HG03175 (cell line): ENCODE data around the gene SMYD3.

ENCODE experiments used
- ATAC-seq: cut with Tn5 transposase; IDR thresholded peaks from one replicate; pipeline ENCODE4 v1.9.1; 2021; ENCODE audit warnings: mild to moderate bottlenecking, moderate library complexity; ENCODE audit not compliant: unreplicated experiment

The SMYD3 gene

GRCh38 chr1:245937316-245938045 lies 569.6 kb downstream of the SMYD3 start:
- ATAC-seq = no peak

GRCh38 chr1:245934409-245934808 lies 572.7 kb downstream of the SMYD3 start:
- ATAC-seq = no peak

- ATAC-seq = no peak
These were observed 573.5 kb downstream of the SMYD3 start for GRCh38 chr1:245933431-245934045.

- ATAC-seq = no peak
These were observed 574.6 kb downstream of the SMYD3 start for GRCh38 chr1:245932302-245932972.

GRCh38 chr1:245931450-245931849 lies 575.6 kb downstream of the SMYD3 start:
- no peak for ATAC-seq

GRCh38 chr1:245929224-245929623 lies 577.9 kb downstream of the SMYD3 start:
- no peak for ATAC-seq

- no peak for ATAC-seq
These were observed 580.2 kb downstream of the SMYD3 start for GRCh38 chr1:245926888-245927287.

- ATAC-seq = no peak
These were observed 583.9 kb downstream of the SMYD3 start for GRCh38 chr1:245923215-245923614.

- ATAC-seq = no peak
These were observed 585.7 kb downstream of the SMYD3 start for GRCh38 chr1:245921417-245921816.

- no peak for ATAC-seq
These were observed 589.7 kb downstream of the SMYD3 start for GRCh38 chr1:245917403-245917802.

GRCh38 chr1:245915841-245916240 lies 591.2 kb downstream of the SMYD3 start:
- ATAC-seq = no peak

GRCh38 chr1:245915406-245915805 lies 591.7 kb downstream of the SMYD3 start:
- no peak for ATAC-seq

GRCh38 chr1:245908543-245908942 lies 598.5 kb downstream of the SMYD3 start:
- no peak for ATAC-seq

- ATAC-seq = no peak
These were observed 600.9 kb downstream of the SMYD3 start for GRCh38 chr1:245906207-245906606.

GRCh38 chr1:245903851-245904250 lies 603.2 kb downstream of the SMYD3 start:
- ATAC-seq = no peak

GRCh38 chr1:245901565-245901964 lies 605.5 kb downstream of the SMYD3 start:
- no peak for ATAC-seq

GRCh38 chr1:245901037-245901436 lies 606.0 kb downstream of the SMYD3 start:
- no peak for ATAC-seq

GRCh38 chr1:245898581-245898980 lies 608.5 kb downstream of the SMYD3 start:
- ATAC-seq = no peak

- no peak for ATAC-seq
These were observed 610.8 kb downstream of the SMYD3 start for GRCh38 chr1:245896258-245896657.

GRCh38 chr1:245895455-245895959 lies 611.6 kb downstream of the SMYD3 start:
- ATAC-seq = no peak

- no peak for ATAC-seq
These were observed 612.2 kb downstream of the SMYD3 start for GRCh38 chr1:245894843-245895242.

- no peak for ATAC-seq
These were observed 614.1 kb downstream of the SMYD3 start for GRCh38 chr1:245893025-245893424.
